HK-2 (cell line): ENCODE results near the gene MAP2K6.

Experiments
- DNase-seq: peaks from one replicate; pipeline ENCODE4 v3.0.0-alpha.2; 2018; ENCODE audit not compliant: unreplicated experiment

Gene MAP2K6

GRCh38 chr17:69535016-69535570 lies 120.6 kb downstream of the MAP2K6 start:
- DNase-seq: no peak

GRCh38 chr17:69538795-69539194 lies 124.3 kb downstream of the MAP2K6 start:
- no peak for DNase-seq

- DNase-seq: no peak
These were observed 124.8 kb downstream of the MAP2K6 start for GRCh38 chr17:69539274-69539673.

- no peak for DNase-seq
These were observed 125.4 kb downstream of the MAP2K6 start for GRCh38 chr17:69539781-69540319.

- DNase-seq: no peak
These were observed 125.9 kb downstream of the MAP2K6 start for GRCh38 chr17:69540356-69540755.

GRCh38 chr17:69547230-69547629 lies 132.7 kb downstream of the MAP2K6 start:
- DNase-seq: no peak

GRCh38 chr17:69547947-69548346 lies 133.4 kb downstream of the MAP2K6 start:
- DNase-seq: no peak

GRCh38 chr17:69551212-69552010 lies 136.9 kb downstream of the MAP2K6 start:
- DNase-seq: no peak

- no peak for DNase-seq
These were observed 138.6 kb downstream of the MAP2K6 start for GRCh38 chr17:69552986-69553667.

GRCh38 chr17:69555056-69555455 lies 140.6 kb downstream of the MAP2K6 start:
- DNase-seq: no peak

GRCh38 chr17:69557339-69557738 lies 142.8 kb downstream of the MAP2K6 start:
- no peak for DNase-seq

- DNase-seq: no peak
These were observed 144.3 kb downstream of the MAP2K6 start for GRCh38 chr17:69558796-69559195.

GRCh38 chr17:69560987-69561441 lies 146.5 kb downstream of the MAP2K6 start:
- no peak for DNase-seq

GRCh38 chr17:69561462-69561861 lies 147.0 kb downstream of the MAP2K6 start:
- no peak for DNase-seq

- no peak for DNase-seq
These were observed 150.9 kb downstream of the MAP2K6 start for GRCh38 chr17:69565447-69565846.

GRCh38 chr17:69567130-69567529 lies 152.6 kb downstream of the MAP2K6 start:
- no peak for DNase-seq

GRCh38 chr17:69572747-69573146 lies 158.2 kb downstream of the MAP2K6 start:
- no peak for DNase-seq

GRCh38 chr17:69573396-69573795 lies 158.9 kb downstream of the MAP2K6 start:
- DNase-seq: no peak

- DNase-seq: no peak
These were observed 160.0 kb downstream of the MAP2K6 start for GRCh38 chr17:69574257-69575197.

GRCh38 chr17:69575346-69575761 lies 160.9 kb downstream of the MAP2K6 start:
- peak; percentile 39 for DNase-seq

GRCh38 chr17:69577098-69577497 lies 162.6 kb downstream of the MAP2K6 start:
- DNase-seq: no peak
